ENCODE results near the gene MAD1L1. TPM values are rescaled to one million over a fixed set of nuclear protein-coding genes. Genes with fewer than 3 reads are reported as not detected.
A peak's percentile ranks its signal among the peaks of the same experiment; 100 is the strongest.

Gene MAD1L1
- total and polyA plus RNA-seq, 2 of the 13 experiments (the other 11 are each of a cell fraction or from before 2014, with no cell fraction given) = 17.4 to 64.7 TPM

GRCh38 chr7:1842321-1843221, 390.2 kb downstream of the MAD1L1 start (continued):
- TF ChIP-seq NFYB (CRISPR knock-in tag; IDR thresholded peaks at IDR 0.05) = no peak
- TF ChIP-seq AKAP8 (CRISPR knock-in tag; IDR thresholded peaks at IDR 0.05) = no peak
- TF ChIP-seq HNRNPL (IDR thresholded peaks at IDR 0.05; ENCODE audit: low read depth, low read length) = no peak
- no peak for TF ChIP-seq ZNF546 (CRISPR knock-in tag; conservative IDR thresholded peaks at IDR 0.05)
- TF ChIP-seq JUND (CRISPR knock-in tag; IDR thresholded peaks at IDR 0.05) = no peak
- no peak for TF ChIP-seq LCORL (IDR thresholded peaks at IDR 0.05)
- peak; percentile 70; the same call in 1 of the 2 replicates for TF ChIP-seq LCORL (CRISPR knock-in tag; IDR thresholded peaks at IDR 0.05)
- TF ChIP-seq ZNF577 (CRISPR knock-in tag; IDR thresholded peaks at IDR 0.05; ENCODE audit: borderline replicate concordance, low read depth) = no peak
- no peak for TF ChIP-seq ZNF773 (CRISPR knock-in tag; IDR thresholded peaks at IDR 0.05; ENCODE audit: borderline replicate concordance)
- TF ChIP-seq ZNF841 (CRISPR knock-in tag; IDR thresholded peaks at IDR 0.05; ENCODE audit: borderline replicate concordance) = no peak
- TF ChIP-seq UBTF (CRISPR knock-in tag; IDR thresholded peaks at IDR 0.05) = peak; percentile 89
- TF ChIP-seq GPBP1L1 (CRISPR knock-in tag; IDR thresholded peaks at IDR 0.05) = no peak
- no peak for TF ChIP-seq ZNF235 (CRISPR knock-in tag; IDR thresholded peaks at IDR 0.05; ENCODE audit: borderline replicate concordance)
- TF ChIP-seq ZNF549 (CRISPR knock-in tag; IDR thresholded peaks at IDR 0.05) = no peak
- TF ChIP-seq PHF8 (CRISPR knock-in tag; IDR thresholded peaks at IDR 0.05) = no peak
- no peak for TF ChIP-seq PRPF4 (IDR thresholded peaks at IDR 0.05; ENCODE audit: low read depth, low read length, poor library complexity, severe bottlenecking)
- TF ChIP-seq HMG20B (CRISPR knock-in tag; conservative IDR thresholded peaks at IDR 0.05) = no peak
- no peak for TF ChIP-seq NFATC3 (CRISPR knock-in tag; IDR thresholded peaks at IDR 0.05)
- no peak for TF ChIP-seq ZNF503 (CRISPR knock-in tag; IDR thresholded peaks at IDR 0.05)
- TF ChIP-seq SMAD1 (CRISPR knock-in tag; IDR thresholded peaks at IDR 0.05; ENCODE audit: borderline replicate concordance, low read depth) = no peak
- TF ChIP-seq RBFOX2 (IDR thresholded peaks at IDR 0.05; ENCODE audit: low read depth, low read length) = no peak
- no peak for TF ChIP-seq ZNF326 (CRISPR knock-in tag; IDR thresholded peaks at IDR 0.05; ENCODE audit: borderline replicate concordance)
- peak; percentile 67; the same call in 1 of the 2 replicates for TF ChIP-seq ETV5 (CRISPR knock-in tag; IDR thresholded peaks at IDR 0.05; ENCODE audit: borderline replicate concordance)
- no peak for TF ChIP-seq ATF1 (CRISPR knock-in tag; IDR thresholded peaks at IDR 0.05)
- peak; percentile 81 for TF ChIP-seq ZFY (CRISPR knock-in tag; IDR thresholded peaks at IDR 0.05)
- 0 out of 2 replicates have a peak, but pooled peaks have one; percentile 20 for TF ChIP-seq ZNF563 (CRISPR knock-in tag; IDR thresholded peaks at IDR 0.05)
- no peak for TF ChIP-seq ONECUT2 (CRISPR knock-in tag; IDR thresholded peaks at IDR 0.05)

Measured in HepG2 (cell line).